Stomach smooth muscle (tissue), 2 donors: Measurements from ENCODE around the gene SRP9.

ENCODE experiments used
- H3K27ac ChIP-seq: one replicate; pipeline ENCODE4 v1.7.0; 2013; ENCODE audit warnings: mild to moderate bottlenecking, low read length, inconsistent platforms
- H3K27me3 ChIP-seq, 2 donors: one replicate each; pipeline ENCODE4 v1.7.0; 2013; ENCODE audit warnings: low read length in 2 of 2; ENCODE audit not compliant: insufficient read depth in 2 of 2, control insufficient read depth in 1 of 2
- H3K36me3 ChIP-seq, 2 donors: one replicate each; pipeline ENCODE4 v1.7.0; 2013; ENCODE audit warnings: low read length in 2 of 2; ENCODE audit not compliant: control insufficient read depth in 2 of 2, insufficient read depth in 2 of 2
- H3K4me1 ChIP-seq: one replicate; pipeline ENCODE4 v1.7.0; 2013; ENCODE audit warnings: low read length; ENCODE audit not compliant: control insufficient read depth, insufficient read depth
- H3K4me3 ChIP-seq, 2 donors: one replicate each; pipeline ENCODE4 v1.7.0; 2013; ENCODE audit warnings: low read length in 2 of 2
- H3K9ac ChIP-seq, 2 donors: one replicate each; pipeline ENCODE4 v1.7.0; 2013; ENCODE audit warnings: low read length in 2 of 2, mild to moderate bottlenecking in 1 of 2
- H3K9me3 ChIP-seq, 2 donors: one replicate each; pipeline ENCODE4 v1.7.0; 2013; ENCODE audit warnings: low read length in 2 of 2; ENCODE audit not compliant: control insufficient read depth in 2 of 2
- donor health status: healthy.
- donor health status: Pancreatic carcinoma.

SRP9 gene

DNA sequence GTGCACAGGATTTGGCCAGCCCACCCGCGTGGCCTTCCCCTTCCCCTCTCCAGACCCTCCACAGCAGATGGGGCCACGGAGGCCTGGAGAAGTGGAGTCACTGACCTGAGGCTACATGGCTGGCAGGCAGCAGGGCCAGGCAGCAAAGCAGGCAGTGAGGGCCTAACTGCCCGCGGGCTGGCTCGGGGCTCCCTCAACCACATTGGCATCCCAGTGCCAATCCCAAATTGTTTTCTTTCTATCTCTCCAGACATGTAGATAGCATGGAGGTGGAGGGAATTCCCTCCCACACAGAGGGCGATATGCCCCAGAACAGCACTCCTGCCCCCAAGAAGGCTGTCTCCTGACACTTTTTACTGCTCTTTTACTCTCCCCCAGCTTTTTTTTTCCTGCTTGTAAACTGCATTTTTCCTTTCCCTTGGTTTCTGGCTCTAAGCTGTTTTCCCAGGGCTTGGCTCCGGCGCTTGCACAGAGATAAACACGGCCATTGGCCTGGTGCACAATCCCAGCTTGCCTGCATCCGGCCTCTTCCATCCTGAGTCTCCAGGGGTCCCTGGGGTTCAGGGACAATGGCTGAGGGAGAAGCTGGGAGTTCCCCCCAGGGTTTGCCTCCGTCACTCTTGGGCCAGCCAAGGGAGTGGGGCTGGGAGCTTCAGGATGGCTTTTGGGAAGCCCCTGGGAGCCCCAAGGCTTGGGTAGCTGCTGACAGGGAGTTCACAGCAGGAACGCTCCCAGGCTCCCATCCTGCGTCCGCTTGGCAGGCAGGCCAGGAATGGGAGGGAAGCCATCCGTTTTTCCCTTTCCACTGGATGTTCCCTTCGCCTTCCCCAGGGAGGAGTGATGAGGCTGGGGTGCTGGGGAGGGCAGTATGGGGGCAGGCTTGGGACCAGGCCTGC lies 39.3 kb downstream of the SRP9 start:
- Histone ChIP-seq H3K9ac (peak overlapping the region; percentile 25 to 62), H3K27ac (peak overlapping the region; percentile 94), H3K9me3 (no peaks in the 10 kb centered on the region), H3K27me3 (no peaks in the 10 kb centered on the region), H3K4me3 (peak overlapping the region in 1 of 2 donors; percentile 54), H3K36me3 (no peaks in the 10 kb centered on the region), H3K4me1 (peaks cover 77% of the 10 kb centered on the region)

DNA sequence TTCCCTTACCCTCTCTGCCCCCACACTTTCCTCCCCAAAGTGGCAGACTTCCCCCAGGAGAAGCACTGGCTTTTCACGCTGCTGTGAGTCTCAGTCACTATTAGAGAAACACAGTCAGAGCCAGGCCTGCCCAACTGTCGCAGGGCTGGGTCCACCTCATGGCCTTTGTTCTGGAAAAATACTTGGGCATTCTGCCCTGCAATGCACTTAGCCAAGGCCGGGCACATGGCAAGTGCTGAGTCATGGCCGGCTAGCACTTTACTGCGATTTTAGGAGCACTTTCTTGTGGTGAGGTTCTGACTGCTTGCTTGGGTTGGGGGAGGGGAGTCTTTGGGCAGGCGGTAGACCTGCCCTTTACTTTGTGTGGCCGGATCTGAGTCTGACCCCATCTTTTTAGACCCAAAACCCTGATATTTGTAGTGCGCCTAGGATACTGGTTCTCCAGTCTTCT lies 40.0 kb downstream of the SRP9 start:
- Histone ChIP-seq H3K4me3 (peak overlapping the region in 1 of 2 donors; percentile 54), H3K9ac (peak overlapping the region; percentile 25 to 62), H3K36me3 (peaks cover 0 to under 1% of the 10 kb centered on the region in 2 donors), H3K9me3 (no peaks in the 10 kb centered on the region), H3K27ac (peak overlapping the region; percentile 94), H3K27me3 (no peaks in the 10 kb centered on the region), H3K4me1 (peaks cover 73% of the 10 kb centered on the region)

DNA sequence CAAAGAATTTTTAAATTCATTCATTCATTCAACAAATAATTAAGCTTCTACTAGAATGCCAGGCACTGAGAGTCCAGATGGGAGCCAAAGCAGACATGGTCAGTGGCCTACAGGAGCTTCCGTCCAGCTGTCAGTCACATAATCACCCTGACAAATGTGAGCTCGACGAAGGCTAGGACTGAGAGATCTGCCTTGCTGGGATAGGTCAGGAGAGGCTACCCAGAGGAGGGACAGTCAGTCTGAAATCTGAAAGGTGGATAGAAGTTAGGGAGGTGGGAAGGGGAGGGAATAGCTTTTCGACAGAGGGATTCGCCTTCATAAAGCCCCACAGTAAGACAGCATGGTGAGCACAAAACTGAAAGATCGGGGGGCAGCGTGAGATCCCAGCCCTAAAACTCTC lies 40.6 kb downstream of the SRP9 start:
- peak overlapping the region in 1 of 2 donors; percentile 0 for H3K9ac ChIP-seq

DNA sequence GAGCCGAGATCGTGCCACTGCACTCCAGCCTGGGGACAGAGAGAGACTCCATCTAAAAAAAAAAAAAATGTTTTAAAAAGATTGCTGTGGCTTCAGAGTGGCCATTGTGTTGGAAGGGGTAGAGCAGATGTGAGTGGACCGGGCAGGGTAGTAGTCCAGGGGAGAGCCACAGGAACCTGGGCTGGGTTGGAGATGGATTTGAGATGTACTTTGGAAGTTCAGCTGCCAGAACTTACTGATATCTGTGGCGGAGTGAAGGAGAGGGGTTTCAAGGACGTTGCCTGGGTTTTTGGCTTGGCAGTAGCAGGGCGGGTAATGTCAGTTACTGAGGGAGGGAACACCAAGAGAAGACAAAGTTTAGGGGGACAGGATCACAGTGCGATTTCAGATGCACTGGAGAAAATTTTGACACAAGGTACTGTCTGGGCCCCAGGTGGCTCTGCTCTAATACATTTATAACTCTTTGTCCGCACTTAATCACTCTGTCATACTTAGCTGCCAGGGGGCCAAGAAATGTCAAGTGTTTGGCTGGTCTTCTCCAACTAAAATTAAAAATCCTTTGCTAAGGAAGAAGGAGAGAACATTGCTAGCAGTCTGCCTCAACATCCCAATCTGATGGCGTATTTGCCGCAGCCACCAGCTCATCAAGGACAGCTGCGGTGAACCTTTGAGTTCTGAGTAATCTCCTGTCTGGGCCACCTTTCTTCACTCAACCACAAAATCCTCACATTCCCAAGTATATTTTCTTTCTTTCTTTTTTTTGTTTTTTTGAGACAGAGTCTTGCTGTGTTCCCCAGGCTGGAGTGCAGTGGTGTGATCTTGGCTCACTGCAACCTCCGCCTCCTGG lies 41.9 kb downstream of the SRP9 start:
- Histone ChIP-seq H3K36me3 (peaks cover 0 to 3% of the 10 kb centered on the region in 2 donors), H3K27me3 (no peaks in the 10 kb centered on the region), H3K27ac (no peak overlapping the region), H3K4me1 (peaks cover 72% of the 10 kb centered on the region), H3K9me3 (no peaks in the 10 kb centered on the region), H3K4me3 (no peak overlapping the region), H3K9ac (no peak overlapping the region)

More for the DNA sequence above, 40.6 kb downstream of the SRP9 start:
- Histone ChIP-seq H3K9me3 (no peaks in the 10 kb centered on the region), H3K4me1 (peaks cover 72% of the 10 kb centered on the region), H3K4me3 (no peak overlapping the region), H3K27me3 (no peaks in the 10 kb centered on the region), H3K27ac (peak overlapping the region; percentile 94), H3K36me3 (peaks cover 0 to 3% of the 10 kb centered on the region in 2 donors)

DNA sequence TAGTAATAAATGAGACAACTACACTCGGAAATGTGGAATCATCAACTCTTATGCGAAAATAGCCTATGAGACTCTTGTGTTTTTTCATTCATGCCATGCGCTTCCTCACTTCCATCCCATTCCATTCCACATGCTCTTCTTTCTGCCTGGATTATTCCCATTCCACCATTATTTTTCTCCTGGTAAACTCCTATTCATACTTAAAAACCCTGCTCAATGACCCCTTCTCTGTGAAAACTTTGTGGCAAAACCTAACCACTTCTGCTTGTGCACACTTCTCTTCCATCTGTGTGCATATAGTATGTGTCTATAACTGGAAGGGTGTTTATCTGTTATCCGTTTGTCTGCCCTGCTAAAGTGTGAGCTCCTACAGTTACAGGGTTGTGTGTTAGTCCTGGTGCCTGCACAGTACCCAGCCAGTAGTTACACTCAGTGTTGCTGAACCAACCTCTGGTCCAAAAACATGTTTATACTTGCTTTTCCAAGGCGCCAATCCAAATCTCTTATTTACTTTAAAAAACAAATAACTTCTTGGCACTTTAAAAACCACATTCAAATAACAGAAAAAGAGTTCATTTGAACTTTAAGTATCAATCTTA lies 43.0 kb downstream of the SRP9 start:
- Histone ChIP-seq H3K36me3 (peaks cover 0 to 3% of the 10 kb centered on the region in 2 donors), H3K4me3 (no peak overlapping the region), H3K27ac (no peak overlapping the region), H3K9ac (no peak overlapping the region), H3K27me3 (no peaks in the 10 kb centered on the region), H3K4me1 (peaks cover 73% of the 10 kb centered on the region), H3K9me3 (no peaks in the 10 kb centered on the region)

DNA sequence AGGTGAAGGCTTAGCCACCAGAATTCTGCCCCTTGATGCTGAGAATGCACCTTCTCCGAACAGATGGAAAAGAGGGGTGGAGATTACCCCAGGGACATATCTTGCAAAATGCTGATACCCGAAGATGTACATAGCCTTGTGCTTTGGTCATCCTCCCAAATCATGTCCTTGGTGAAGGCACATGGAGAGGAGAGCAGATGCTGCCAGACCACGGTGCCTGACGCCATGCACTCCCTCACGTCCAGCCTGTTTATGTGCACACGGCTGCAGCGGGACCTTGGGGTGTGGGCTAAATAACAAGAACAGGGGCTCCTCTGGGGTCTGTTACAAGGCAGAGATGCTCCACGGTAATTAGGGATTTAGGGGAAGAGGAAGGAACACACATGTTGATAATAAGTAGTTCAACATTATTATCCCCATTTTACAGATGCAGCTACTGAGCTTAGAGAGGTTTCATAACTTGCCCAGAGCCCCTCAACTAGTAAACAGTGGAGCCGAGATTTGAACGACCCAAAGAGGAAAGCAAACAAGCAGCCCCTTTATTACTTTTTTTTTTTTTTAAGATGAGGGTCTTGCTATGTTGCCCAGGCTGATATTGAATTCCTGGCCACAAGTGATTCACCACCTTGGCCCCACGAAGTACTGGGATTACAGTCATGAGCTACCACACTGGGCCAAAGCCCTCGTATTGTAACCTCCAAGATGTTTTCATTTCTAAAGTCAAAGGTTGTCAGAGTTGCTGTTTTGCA lies 45.2 kb downstream of the SRP9 start:
- Histone ChIP-seq H3K27ac (peak overlapping the region; percentile 24), H3K4me1 (peaks cover 70% of the 10 kb centered on the region), H3K36me3 (peaks cover 0 to 5% of the 10 kb centered on the region in 2 donors), H3K9ac (no peak overlapping the region), H3K9me3 (no peaks in the 10 kb centered on the region), H3K4me3 (no peak overlapping the region), H3K27me3 (no peaks in the 10 kb centered on the region)

DNA sequence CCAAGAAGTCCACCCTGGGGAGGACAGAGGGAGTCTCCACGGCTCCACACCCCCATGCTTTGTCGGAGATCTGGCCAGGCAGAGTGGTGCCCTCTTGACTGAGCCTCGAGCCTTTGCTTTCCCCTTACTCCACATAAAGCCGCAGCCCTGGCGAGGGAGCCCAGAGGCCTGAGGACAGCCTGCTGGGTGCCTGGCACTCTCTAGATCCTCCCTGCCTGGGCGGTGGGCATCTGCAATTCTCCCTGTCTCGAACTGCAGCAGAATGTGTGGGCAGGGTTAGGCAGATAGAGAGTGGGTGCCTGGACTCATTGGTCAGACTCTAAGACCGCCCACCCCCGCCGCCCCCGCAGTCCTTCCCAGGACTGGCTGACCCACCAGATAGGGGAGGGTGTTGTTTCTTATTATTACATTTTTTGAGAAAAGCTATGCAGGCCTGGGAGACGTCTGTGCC lies 46.2 kb downstream of the SRP9 start:
- H3K9me3 ChIP-seq: no peaks in the 10 kb centered on the region
- H3K36me3 ChIP-seq: peaks cover under 1 to 5% of the 10 kb centered on the region in 2 donors
- H3K27ac ChIP-seq: peak overlapping the region; percentile 24
- peaks cover 63% of the 10 kb centered on the region for H3K4me1 ChIP-seq
- H3K9ac ChIP-seq: no peak overlapping the region
- H3K27me3 ChIP-seq: no peaks in the 10 kb centered on the region
- H3K4me3 ChIP-seq: no peak overlapping the region

DNA sequence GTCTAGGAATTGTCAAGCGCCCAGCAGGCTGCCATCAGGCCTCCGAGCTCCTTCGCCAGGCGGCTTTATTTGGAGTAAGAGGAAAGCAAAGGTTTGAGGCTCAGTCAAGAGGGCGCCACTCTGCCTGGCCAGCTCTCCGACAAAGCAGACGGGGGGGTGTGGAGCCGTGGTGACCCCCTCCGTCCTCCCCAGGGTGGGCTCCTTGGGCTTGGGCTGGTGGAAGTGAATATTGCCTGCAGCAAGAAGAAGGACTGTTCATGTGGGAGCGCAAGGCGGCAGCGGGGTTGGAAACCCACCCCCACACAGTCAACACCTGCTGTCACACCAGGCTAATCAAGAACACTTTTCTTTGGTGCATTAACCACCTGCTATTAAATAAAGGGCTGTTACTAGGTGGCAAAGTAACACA lies 46.9 kb downstream of the SRP9 start:
- Histone ChIP-seq H3K36me3 (peaks cover 5 to 7% of the 10 kb centered on the region in 2 donors), H3K27me3 (no peaks in the 10 kb centered on the region), H3K4me3 (no peak overlapping the region), H3K9ac (peak overlapping the region in 1 of 2 donors; percentile 29), H3K27ac (peak overlapping the region; percentile 31), H3K4me1 (peaks cover 63% of the 10 kb centered on the region), H3K9me3 (no peaks in the 10 kb centered on the region)

DNA sequence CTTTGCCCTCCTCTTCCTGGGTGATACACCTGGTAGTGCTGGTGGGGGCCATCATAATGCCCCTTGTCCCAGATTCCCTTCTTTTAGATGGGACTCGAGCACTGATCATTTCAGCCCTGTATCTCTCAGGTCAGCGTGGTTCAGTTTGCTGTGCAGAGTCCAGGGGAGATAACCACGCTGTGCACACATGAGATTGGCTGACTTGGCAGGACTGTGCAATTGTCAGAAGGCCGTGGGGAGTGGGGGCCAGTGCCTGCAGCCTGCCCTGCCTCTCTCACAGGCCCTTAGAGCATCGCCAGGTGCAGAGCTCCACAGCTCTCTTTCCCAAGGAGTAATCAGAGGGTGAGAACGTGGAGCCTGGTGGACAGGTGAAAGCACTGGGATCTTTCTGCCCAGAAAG lies 47.5 kb downstream of the SRP9 start:
- H3K4me3 ChIP-seq: peak overlapping the region in 1 of 2 donors; percentile 29
- H3K27me3 ChIP-seq: no peaks in the 10 kb centered on the region
- H3K27ac ChIP-seq: peak overlapping the region; percentile 31
- H3K36me3 ChIP-seq: peaks cover 7 to 8% of the 10 kb centered on the region in 2 donors
- H3K9me3 ChIP-seq: no peaks in the 10 kb centered on the region
- H3K9ac ChIP-seq: no peak overlapping the region
- peaks cover 60% of the 10 kb centered on the region for H3K4me1 ChIP-seq

DNA sequence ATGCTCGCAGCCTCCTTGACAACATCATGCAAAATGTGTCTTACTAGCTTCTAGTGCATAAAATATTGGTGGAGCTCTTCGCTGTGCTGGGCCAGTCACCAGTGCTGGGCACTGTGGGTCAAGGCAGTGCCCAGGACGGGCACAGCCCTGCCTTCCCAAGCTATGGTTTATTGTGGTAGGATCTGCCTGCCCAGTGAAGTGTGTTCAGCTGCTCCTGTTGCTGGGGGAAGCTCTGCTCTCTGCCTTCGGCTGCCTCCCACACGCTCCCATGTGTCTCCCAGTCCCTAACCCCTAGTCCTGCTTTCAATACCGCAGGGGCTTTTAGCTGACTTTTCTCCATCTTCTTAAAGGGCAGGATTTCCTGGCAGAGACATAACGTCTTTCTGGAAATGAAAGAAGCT lies 48.0 kb downstream of the SRP9 start:
- peak overlapping the region; percentile 6 for H3K27ac ChIP-seq
- H3K4me3 ChIP-seq: peak overlapping the region in 1 of 2 donors; percentile 29
- H3K36me3 ChIP-seq: peaks cover 8 to 10% of the 10 kb centered on the region in 2 donors
- H3K27me3 ChIP-seq: no peaks in the 10 kb centered on the region
- H3K9ac ChIP-seq: peak overlapping the region in 1 of 2 donors; percentile 21
- H3K4me1 ChIP-seq: peaks cover 57% of the 10 kb centered on the region
- H3K9me3 ChIP-seq: no peaks in the 10 kb centered on the region
